ENCODE results near the gene ENO2. TPM values are rescaled to one million over a fixed set of nuclear protein-coding genes. Genes with fewer than 3 reads are reported as not detected.

Gene ENO2
- total and polyA plus RNA-seq, 4 donors, result 1.1 to 3.1 (median 1.4) TPM

DNA sequence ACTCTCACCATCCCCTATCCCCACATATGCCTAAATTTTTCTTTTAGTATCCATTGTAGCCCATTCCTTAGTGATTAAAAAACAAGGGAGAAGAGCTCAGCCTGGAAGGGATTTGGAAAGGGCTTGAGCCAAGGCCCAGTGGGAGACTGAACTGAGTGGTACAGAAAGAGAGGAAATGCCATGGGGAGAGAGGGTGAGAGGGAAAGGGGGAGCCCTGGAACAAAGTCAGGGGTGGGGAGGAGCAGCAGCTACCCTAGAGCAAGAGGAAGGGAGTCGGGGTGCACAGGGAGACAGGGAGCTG is 10.8 kb downstream of the ENO2 start:
- H3K9ac ChIP-seq (ENCODE audit: low read depth in 1 of 2, low read length in 2 of 2), result peak overlapping the region in 1 of 2 donors; percentile 0
- H3K36me3 ChIP-seq (ENCODE audit: control insufficient read depth in 4 of 4, insufficient read depth in 3 of 4, low read depth in 1 of 4, low read length in 3 of 4), result no peaks in the 10 kb centered on the region
- no peak for TF ChIP-seq MAX (IDR thresholded peaks at IDR 0.05)
- TF ChIP-seq, protein P1, sequence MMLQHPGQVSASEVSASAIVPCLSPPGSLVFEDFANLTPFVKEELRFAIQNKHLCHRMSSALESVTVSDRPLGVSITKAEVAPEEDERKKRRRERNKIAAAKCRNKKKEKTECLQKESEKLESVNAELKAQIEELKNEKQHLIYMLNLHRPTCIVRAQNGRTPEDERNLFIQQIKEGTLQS (IDR thresholded peaks at IDR 0.05), result no peak
- no peak for TF ChIP-seq SP1 (IDR thresholded peaks at IDR 0.05)
- TF ChIP-seq CTCF (IDR thresholded peaks at IDR 0.05; ENCODE audit: low read depth, low read length, missing input control), result no peak
- TF ChIP-seq, protein P2, sequence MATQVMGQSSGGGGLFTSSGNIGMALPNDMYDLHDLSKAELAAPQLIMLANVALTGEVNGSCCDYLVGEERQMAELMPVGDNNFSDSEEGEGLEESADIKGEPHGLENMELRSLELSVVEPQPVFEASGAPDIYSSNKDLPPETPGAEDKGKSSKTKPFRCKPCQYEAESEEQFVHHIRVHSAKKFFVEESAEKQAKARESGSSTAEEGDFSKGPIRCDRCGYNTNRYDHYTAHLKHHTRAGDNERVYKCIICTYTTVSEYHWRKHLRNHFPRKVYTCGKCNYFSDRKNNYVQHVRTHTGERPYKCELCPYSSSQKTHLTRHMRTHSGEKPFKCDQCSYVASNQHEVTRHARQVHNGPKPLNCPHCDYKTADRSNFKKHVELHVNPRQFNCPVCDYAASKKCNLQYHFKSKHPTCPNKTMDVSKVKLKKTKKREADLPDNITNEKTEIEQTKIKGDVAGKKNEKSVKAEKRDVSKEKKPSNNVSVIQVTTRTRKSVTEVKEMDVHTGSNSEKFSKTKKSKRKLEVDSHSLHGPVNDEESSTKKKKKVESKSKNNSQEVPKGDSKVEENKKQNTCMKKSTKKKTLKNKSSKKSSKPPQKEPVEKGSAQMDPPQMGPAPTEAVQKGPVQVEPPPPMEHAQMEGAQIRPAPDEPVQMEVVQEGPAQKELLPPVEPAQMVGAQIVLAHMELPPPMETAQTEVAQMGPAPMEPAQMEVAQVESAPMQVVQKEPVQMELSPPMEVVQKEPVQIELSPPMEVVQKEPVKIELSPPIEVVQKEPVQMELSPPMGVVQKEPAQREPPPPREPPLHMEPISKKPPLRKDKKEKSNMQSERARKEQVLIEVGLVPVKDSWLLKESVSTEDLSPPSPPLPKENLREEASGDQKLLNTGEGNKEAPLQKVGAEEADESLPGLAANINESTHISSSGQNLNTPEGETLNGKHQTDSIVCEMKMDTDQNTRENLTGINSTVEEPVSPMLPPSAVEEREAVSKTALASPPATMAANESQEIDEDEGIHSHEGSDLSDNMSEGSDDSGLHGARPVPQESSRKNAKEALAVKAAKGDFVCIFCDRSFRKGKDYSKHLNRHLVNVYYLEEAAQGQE (IDR thresholded peaks at IDR 0.05), result no peak
- no peak for TF ChIP-seq GABPA (IDR thresholded peaks at IDR 0.05 in 1 of 2, conservative IDR thresholded peaks at IDR 0.05 in 1 of 2)
- TF ChIP-seq JUND (IDR thresholded peaks at IDR 0.05), result no peak
- TF ChIP-seq TAF1 (conservative IDR thresholded peaks at IDR 0.05), result no peak
- no peak for TF ChIP-seq RAD21 (IDR thresholded peaks at IDR 0.05)
- no peak for TF ChIP-seq HNF4G (IDR thresholded peaks at IDR 0.05)
- TF ChIP-seq FOXA1 (IDR thresholded peaks at IDR 0.05), result no peak
- TF ChIP-seq RXRA (IDR thresholded peaks at IDR 0.05), result no peak
- TF ChIP-seq EGR1 (IDR thresholded peaks at IDR 0.05; ENCODE audit: low read depth in 2 of 2), result no peak
- TF ChIP-seq YY1 (IDR thresholded peaks at IDR 0.05), result no peak
- TF ChIP-seq FOXA2 (IDR thresholded peaks at IDR 0.05), result no peak
- TF ChIP-seq NR2F2 (IDR thresholded peaks at IDR 0.05), result no peak
- TF ChIP-seq HNF4A (conservative IDR thresholded peaks at IDR 0.05), result no peak
- TF ChIP-seq, protein P3, sequence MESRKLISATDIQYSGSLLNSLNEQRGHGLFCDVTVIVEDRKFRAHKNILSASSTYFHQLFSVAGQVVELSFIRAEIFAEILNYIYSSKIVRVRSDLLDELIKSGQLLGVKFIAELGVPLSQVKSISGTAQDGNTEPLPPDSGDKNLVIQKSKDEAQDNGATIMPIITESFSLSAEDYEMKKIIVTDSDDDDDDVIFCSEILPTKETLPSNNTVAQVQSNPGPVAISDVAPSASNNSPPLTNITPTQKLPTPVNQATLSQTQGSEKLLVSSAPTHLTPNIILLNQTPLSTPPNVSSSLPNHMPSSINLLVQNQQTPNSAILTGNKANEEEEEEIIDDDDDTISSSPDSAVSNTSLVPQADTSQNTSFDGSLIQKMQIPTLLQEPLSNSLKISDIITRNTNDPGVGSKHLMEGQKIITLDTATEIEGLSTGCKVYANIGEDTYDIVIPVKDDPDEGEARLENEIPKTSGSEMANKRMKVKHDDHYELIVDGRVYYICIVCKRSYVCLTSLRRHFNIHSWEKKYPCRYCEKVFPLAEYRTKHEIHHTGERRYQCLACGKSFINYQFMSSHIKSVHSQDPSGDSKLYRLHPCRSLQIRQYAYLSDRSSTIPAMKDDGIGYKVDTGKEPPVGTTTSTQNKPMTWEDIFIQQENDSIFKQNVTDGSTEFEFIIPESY (IDR thresholded peaks at IDR 0.05), result no peak
- H3K27me3 ChIP-seq (ENCODE audit: control insufficient read depth in 4 of 4, insufficient read depth in 4 of 4, low read length in 3 of 4), result no peaks in the 10 kb centered on the region
- no peaks in the 10 kb centered on the region for H3K9me3 ChIP-seq (ENCODE audit: control insufficient read depth in 4 of 4, low read length in 3 of 4)
- peak overlapping the region; percentile 89 to 93 for H3K27ac ChIP-seq (ENCODE audit: low read depth in 1 of 2, low read length in 2 of 2)
- H3K4me3 ChIP-seq (ENCODE audit: low read depth in 1 of 3, low read length in 3 of 3), result no peak overlapping the region
- peaks cover 9 to 55% (median 48%) of the 10 kb centered on the region in 4 donors for H3K4me1 ChIP-seq (ENCODE audit: control insufficient read depth in 4 of 4, insufficient read depth in 4 of 4, low read length in 3 of 4)
- no peak for DNase-seq (ENCODE audit: low spot score)
- WGBS, result 57% methylated on average over 1 of the region's 1 CpG
